Effector memory CD4-positive, alpha-beta T cell (primary cell): ENCODE measurements around the gene C1QTNF8.

Experiments used
- DNase-seq, 3 donors: peaks; one replicate each; pipeline ENCODE4 v3.0.0-alpha.2; 2020
- H3K27ac ChIP-seq: 2 replicates; pipeline ENCODE4 v1.7.0; 2013; ENCODE audit warnings: mild to moderate bottlenecking, low read length, moderate library complexity; ENCODE audit not compliant: insufficient read depth, poor library complexity, severe bottlenecking
- H3K27me3 ChIP-seq: replicated peaks from 2 replicates; pipeline ENCODE4 v1.7.0; 2013; ENCODE audit warnings: mild to moderate bottlenecking, low read length; ENCODE audit not compliant: insufficient read depth, control insufficient read depth, poor library complexity, severe bottlenecking
- H3K36me3 ChIP-seq: 2 replicates; pipeline ENCODE4 v1.7.0; 2013; ENCODE audit warnings: mild to moderate bottlenecking, low read length, moderate library complexity; ENCODE audit not compliant: control insufficient read depth, insufficient read depth
- H3K4me1 ChIP-seq: 2 replicates; pipeline ENCODE4 v1.7.0; 2013; ENCODE audit warnings: low read length, mild to moderate bottlenecking; ENCODE audit not compliant: control insufficient read depth, insufficient read depth, poor library complexity, severe bottlenecking
- H3K4me3 ChIP-seq: 2 replicates; pipeline ENCODE4 v1.7.0; 2013; ENCODE audit warnings: low read length, low read depth, mild to moderate bottlenecking; ENCODE audit not compliant: insufficient read depth, poor library complexity, severe bottlenecking
- H3K9me3 ChIP-seq: 2 replicates; pipeline ENCODE4 v1.7.0; 2013; ENCODE audit warnings: mild to moderate bottlenecking, low read length, moderate library complexity; ENCODE audit not compliant: control insufficient read depth
- total RNA-seq, 3 donors: gene quantifications; one replicate each; lab custom pipeline; 2026; lab: John Stamatoyannopoulos, UW

Gene C1QTNF8, protein sequence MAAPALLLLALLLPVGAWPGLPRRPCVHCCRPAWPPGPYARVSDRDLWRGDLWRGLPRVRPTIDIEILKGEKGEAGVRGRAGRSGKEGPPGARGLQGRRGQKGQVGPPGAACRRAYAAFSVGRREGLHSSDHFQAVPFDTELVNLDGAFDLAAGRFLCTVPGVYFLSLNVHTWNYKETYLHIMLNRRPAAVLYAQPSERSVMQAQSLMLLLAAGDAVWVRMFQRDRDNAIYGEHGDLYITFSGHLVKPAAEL
- total RNA-seq = 0 reads per million in 3 donors

DNA sequence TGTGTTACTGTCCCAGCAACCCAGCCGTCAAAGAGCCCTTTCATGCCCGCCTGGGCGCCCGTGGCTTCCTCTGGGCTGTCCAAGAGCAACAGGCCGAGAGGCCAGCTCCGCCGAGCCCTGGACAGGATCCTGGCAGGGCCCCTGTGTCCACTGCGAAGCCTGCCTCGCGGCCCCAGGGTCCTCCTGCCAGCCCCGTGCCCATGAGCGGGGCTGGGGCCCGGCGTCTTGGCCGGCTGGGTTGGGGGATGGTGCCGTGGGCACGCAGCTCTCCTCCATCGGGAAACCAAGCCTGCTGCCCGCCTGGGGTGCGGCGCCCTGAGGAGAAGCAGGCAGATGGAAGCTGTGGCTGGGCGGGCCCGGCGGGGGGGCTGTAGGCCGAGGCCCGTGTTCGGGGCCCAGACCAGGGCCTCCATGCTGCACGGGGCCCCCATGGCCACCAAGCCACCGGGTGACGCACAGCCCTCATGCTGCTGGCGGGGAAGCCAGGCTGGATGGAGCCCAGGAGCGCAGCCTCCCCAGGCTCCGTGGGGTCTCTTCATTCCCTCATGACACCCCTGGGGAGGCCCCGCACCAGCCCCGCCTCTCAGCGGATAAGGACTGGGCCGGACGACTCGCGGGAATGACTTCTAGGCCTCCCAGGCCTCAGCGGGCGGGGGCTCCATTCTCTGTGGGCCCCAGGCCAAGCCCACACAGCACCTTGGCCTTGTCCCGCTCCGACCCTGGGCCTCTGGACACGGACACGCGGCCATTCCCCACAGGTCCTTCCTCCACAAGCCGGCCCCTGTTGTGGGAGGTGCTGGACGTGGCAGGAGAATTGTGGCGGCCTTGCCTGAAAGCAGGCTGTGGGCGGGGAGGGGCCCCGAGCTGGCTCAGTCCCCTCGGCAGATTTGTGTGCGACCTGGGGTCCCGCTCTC lies at the start of gene C1QTNF8:
TSS of gene C1QTNF8 (minus strand) at position 76 of the 914 bp plus-strand sequence. CDS start 1,322 bp downstream, outside the sequence.
- Histone ChIP-seq H3K36me3 (no peaks in the 10 kb centered on the region), H3K27ac (no peak within 1 kb of the TSS), H3K27me3 (no peaks in the 10 kb centered on the region), H3K4me1 (no peaks in the 10 kb centered on the region), H3K9me3 (no peaks in the 10 kb centered on the region), H3K4me3 (no peak within 1 kb of the TSS)
- no peak for DNase-seq

DNA sequence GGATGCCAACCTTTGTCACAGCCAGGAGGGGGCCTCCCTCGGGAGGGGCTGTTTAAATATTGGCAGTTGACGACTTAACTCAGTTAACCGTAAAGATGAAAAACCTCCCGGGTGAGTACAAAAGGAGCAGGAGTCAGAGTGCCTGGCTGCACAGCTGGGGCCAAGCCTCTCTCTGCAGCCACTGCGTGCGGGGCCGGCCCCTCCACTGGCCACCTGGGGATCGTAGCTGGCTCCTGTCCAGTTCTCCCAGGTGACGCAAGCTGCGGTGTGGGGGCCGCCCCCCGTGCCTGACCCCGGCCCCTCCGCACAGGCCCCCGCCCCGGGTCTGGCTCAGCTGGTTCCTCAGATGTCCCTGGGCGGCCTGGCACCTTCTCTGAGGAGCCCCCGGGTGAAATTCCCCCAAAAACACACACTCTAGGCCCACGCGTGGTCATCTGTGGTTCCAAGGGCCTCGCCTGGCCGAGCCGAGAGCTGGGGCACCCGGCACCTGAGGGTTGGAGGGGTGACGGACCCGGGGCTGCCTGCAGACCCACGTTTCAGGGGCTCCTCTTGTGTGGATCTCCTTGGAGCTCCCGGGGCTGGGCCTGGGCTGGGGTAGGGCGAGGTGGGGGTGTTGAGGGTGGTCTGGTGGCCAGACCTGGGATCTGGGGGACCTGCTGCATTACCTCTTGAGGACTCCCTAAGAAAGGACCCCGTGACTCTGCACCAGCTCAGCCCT lies 49.5 kb upstream of the C1QTNF8 start:
- Histone ChIP-seq H3K9me3 (no peaks in the 10 kb centered on the region), H3K36me3 (no peaks in the 10 kb centered on the region), H3K4me3 (no peak overlapping the region), H3K27me3 (no peaks in the 10 kb centered on the region), H3K4me1 (no peaks in the 10 kb centered on the region), H3K27ac (no peak overlapping the region)
- DNase-seq = no peak

GRCh38 chr16:1144476-1145382 lies 48.7 kb upstream of the C1QTNF8 start:
- Histone ChIP-seq H3K9me3 (no peaks in the 10 kb centered on the region), H3K27me3 (no peaks in the 10 kb centered on the region), H3K4me3 (no peak overlapping the region), H3K36me3 (no peaks in the 10 kb centered on the region), H3K27ac (no peak overlapping the region), H3K4me1 (no peaks in the 10 kb centered on the region)
- no peak for DNase-seq

GRCh38 chr16:1143761-1144450 lies 47.9 kb upstream of the C1QTNF8 start:
- Histone ChIP-seq H3K4me1 (no peaks in the 10 kb centered on the region), H3K36me3 (no peaks in the 10 kb centered on the region), H3K27me3 (no peaks in the 10 kb centered on the region), H3K9me3 (no peaks in the 10 kb centered on the region), H3K4me3 (no peak overlapping the region), H3K27ac (no peak overlapping the region)
- DNase-seq = no peak

DNA sequence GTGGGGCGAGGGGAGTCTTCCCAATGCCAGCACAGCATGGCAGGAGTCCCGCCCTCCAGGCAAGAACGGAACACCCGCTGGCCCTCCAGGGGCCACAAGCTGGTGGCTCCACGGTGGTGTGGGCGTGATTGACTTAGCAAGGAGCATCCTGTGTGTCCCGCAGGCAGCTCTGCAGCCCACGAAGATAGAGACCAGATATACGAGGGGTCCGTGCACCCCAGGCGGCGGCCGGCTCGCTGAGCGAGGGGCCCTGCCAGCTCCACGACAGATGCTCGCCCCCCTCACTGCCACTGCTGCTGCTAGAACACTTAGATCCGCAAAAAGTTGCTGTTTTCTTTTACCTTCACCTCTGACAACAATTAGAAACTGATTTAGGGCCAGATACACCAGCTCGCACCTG lies 46.9 kb upstream of the C1QTNF8 start:
- H3K4me1 ChIP-seq = no peaks in the 10 kb centered on the region
- no peaks in the 10 kb centered on the region for H3K36me3 ChIP-seq
- H3K9me3 ChIP-seq = no peaks in the 10 kb centered on the region
- no peak overlapping the region for H3K4me3 ChIP-seq
- no peaks in the 10 kb centered on the region for H3K27me3 ChIP-seq
- no peak overlapping the region for H3K27ac ChIP-seq
- no peak for DNase-seq

DNA sequence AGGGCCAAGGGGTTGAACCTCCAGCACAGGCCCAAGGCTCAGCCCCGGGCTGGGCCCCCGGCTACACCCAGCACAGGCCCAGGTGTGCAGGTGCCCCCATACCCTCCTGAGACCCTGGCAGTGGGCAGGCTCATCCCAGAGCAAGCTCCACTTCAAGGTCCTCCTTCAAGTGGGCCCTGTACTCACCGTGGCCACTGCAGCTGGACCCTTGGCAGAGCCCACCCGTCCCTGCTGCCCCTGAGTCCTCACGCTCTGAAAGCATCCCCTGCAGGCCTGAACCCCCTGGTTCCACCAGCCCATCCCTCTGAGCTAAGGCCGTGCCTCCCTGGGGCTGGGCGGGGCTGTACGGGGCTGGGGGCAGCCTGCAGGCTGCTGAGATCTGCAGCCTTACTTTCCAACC lies 45.7 kb upstream of the C1QTNF8 start:
- no peak overlapping the region for H3K4me3 ChIP-seq
- no peaks in the 10 kb centered on the region for H3K9me3 ChIP-seq
- H3K36me3 ChIP-seq = no peaks in the 10 kb centered on the region
- no peak for DNase-seq
- no peaks in the 10 kb centered on the region for H3K27me3 ChIP-seq
- H3K4me1 ChIP-seq = no peaks in the 10 kb centered on the region
- H3K27ac ChIP-seq = no peak overlapping the region

DNA sequence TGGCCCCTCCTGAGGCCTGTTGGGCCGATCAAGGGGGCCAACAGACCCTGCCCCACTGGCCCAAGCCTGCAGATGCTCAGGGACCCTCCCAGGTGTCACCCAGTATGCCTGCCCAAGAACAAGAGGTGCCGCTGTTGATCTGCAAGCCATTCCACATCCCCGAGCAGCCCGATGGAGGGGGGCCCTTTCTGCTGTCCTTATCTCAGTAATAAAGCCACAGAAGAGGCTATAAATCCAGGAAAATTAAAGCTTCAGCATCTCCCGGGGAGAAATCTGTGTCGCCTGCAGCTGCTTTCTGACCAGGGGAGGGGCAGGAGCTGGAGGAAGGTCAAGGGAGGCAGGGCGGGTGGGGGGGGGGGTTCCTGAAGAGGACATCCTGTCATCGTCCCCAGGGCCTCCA lies 45.1 kb upstream of the C1QTNF8 start:
- Histone ChIP-seq H3K9me3 (no peaks in the 10 kb centered on the region), H3K27me3 (no peaks in the 10 kb centered on the region), H3K4me3 (no peak overlapping the region), H3K36me3 (no peaks in the 10 kb centered on the region), H3K4me1 (no peaks in the 10 kb centered on the region), H3K27ac (no peak overlapping the region)
- DNase-seq = no peak

DNA sequence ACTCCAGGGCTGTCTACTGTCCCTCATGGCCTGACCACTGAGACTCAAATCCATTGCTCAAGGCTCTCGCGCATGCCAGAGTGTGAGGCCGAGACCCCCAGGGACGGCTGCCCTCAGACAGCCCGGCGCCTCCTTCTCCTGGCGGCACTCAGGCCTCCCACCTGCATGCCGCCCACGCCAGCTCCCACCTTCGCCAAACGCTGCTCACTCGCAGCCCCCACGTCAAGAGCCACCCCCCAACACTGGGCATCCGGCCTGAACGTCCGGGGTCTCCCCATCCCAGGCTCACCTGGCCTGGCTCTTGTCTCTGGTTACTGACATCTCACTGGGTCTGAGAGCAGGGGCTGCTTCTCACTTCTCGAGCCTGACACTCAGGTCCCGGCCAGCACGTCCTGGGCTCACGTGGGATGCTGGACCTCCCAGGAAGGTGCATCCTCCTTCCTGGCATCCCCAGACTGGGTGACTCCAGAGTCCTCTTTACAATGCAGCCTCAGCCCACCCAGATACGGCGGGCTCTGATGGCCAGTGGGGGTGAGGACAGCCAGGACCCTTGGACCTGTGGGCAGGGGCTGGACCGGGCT lies 44.6 kb upstream of the C1QTNF8 start:
- no peaks in the 10 kb centered on the region for H3K27me3 ChIP-seq
- H3K4me1 ChIP-seq = no peaks in the 10 kb centered on the region
- no peak overlapping the region for H3K27ac ChIP-seq
- no peaks in the 10 kb centered on the region for H3K36me3 ChIP-seq
- H3K4me3 ChIP-seq = no peak overlapping the region
- H3K9me3 ChIP-seq = no peaks in the 10 kb centered on the region
- DNase-seq = no peak

DNA sequence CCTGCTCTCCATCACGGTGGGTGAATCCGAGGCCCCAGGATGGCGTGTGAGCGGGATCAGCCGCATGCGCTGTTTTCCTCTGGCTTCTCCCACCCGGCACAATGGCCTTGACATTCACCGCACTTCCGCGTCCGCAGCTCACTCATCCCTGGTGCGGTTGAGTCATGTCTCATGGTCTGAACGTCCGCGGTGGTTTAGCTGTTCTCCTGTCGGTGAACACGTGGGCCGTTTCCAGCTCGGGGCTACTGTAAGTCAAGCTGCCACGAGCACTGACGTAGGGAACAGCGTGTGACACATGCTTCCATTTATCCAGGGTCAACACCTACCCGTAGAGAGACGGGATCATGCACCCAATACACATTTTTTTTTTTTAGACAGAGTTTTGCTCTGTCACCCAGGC lies 41.6 kb upstream of the C1QTNF8 start:
- Histone ChIP-seq H3K4me3 (no peak overlapping the region), H3K27ac (no peak overlapping the region), H3K36me3 (no peaks in the 10 kb centered on the region), H3K27me3 (no peaks in the 10 kb centered on the region), H3K9me3 (no peaks in the 10 kb centered on the region), H3K4me1 (no peaks in the 10 kb centered on the region)
- no peak for DNase-seq
